ENCODE data around the gene RAB44.

RAB44 gene

DNA sequence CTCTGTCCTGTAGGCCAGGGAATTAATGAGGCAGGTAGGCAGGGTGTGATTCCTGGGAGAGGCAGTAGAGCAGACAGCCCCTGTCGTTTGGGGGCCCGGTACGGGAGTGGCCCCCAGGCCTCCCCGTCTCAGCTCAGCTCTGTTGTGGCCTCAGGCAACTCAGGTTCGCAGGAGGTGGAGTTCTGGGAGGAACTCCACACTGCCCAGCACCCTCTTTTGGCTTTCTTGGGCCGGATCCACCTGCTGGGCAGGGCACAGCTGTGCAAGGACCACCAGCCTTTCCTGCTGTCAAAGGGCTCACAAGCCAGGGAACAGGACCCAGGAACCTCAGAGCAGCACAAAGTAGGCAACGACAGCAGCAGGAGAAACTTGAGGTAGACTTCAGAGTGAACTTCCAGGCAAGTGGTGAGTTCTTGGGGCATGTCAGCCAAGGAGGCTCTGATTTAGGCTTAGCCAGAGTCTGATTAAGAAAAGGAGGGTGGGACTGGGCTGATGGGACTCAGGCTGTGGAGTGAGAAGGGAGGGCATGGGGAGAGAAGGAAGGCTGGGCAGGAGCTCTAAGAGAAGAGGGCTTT is 36.9 kb downstream of the RAB44 start:
- no peak for DNase-seq

DNA sequence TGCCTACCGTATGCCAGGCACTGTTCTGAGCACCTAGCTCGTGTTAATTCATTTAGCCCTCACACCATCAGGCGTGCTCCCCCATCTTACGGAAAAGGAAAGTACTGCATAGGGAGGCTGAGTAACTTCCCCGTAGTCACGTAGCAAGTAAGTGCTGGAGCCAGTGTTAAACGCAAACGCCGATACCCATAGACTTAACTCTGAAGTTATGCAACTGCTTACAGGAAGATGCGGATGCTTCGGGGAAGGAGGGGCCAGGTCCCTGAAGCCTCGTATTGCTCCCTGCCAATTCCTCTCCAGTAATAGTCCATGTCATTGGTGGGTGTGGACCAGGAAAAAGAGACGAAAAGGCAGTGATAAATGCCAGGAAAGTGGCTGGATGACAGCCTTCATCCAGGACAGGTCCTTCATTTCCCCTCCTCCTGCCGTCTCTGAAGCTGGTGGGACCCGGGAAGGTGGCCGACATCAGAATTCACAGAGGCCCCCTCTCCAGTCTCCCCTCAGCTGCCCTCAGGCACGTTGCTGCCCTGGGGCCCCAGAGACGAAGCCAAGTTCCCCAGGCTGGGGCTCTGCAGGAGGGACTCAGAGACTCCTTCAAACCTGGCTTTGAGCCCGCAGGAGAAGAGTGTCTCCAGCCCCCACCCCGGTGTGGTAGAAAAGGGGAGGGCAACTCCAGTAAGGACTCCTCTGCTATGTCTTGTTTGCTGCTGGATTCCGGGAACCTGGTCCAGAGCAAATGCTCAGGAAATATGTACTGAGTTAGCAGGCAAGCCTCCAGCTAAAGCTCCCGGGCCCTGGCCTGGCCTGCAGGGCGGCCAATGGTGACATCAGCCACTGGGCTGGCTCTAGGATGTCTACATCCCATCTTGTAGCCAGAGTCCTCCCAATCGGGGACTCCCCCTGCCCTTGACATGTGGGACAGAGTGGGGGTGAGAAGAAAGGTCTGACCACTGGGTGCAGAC is 37.8 kb downstream of the RAB44 start:
- DNase-seq = peak; percentile 76

DNA sequence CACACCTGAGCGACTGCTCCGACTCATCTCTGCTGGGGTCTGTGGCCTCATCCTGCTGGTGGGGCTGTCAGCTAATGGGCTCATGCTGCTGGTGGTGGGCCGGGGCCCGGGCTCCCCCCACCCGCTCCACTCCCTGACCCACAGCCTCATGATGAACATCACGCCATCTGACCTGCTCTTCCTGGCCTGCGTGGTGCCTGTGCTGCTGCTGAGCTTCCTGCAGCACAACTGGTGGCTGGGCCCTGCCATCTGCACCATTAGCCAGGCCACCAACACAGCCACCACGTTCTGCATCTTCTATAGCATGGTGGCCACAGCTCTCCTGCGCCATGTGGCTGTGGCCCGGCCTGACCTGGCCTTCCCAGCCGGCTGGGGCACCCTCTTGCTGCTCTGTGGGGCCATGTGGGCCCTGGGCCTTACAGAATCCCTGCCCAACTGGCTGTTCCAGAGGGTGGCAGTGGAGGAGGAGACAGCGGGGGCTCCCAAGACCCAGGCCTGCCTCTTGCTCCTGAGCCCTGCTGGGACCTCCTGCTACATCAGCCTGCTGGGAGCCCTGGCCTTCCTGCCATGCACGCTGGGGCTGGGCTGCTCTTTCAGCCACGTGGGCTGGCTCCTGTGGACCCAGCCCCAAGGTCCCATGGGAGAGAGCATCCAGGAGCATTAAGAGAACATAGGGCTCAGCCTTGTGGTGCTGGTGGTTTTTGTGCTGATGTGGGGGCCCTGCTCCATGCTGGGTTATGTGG is 39.6 kb downstream of the RAB44 start:
- DNase-seq = no peak

DNA sequence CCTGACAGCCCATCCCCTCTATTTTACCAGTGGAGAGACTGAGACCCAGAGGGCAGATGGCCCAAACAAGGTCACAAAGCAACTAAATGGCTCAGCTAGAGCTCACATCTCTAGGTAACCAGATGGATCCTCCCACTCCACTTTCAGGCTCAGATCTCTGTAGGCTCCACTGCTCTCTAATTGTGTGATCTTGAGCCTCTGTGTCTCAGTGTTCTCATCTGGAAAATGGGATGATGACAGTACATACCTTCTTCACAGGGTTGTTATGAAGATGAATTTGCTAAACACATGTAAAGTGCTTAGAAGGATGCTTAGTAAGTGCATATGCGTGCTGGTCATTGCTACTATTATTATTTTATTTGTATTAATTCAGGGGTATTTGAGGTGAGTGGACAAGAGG is 40.5 kb downstream of the RAB44 start:
- no peak for DNase-seq

DNA sequence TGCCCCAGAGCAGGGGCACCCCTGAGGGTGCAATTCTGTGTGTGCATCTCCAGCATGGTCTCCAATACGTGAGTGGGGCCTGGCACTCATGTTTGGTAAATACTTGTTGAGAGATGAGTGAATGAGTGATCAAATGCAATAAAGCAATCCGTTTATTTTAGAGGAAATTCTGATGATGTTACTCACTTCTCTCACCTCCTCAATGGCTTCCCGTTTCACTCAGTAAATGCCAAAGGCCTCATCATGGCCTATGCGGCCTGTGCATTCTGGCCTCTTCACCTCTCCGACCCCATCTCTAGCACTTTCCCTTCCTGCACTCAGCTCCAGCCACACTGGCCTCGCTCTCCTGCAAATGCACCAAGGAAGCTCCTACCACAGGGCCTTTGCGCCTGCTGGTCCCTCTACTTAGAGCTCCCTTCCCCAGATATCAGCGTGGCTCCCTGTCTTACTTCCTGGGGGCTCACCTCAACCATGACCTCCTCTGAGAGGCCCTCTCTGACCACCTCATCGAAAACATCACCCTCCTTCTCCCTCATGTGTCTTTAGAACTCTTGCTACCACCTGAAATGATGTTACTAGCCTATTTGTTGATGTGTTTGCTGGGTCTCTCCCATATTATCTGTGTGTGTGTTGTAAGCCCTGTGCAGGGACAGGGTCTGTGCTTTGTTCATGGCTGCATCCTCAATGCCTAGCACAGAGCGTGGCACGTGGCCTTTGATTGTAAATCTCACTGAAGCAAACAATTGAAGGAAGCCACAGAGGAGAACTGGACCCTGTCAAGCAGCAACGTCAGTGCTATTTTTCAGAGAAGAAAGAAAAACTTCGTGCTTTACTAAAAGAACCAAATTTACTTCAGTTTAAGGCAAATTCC is 42.6 kb downstream of the RAB44 start:
- no peak for DNase-seq

DNA sequence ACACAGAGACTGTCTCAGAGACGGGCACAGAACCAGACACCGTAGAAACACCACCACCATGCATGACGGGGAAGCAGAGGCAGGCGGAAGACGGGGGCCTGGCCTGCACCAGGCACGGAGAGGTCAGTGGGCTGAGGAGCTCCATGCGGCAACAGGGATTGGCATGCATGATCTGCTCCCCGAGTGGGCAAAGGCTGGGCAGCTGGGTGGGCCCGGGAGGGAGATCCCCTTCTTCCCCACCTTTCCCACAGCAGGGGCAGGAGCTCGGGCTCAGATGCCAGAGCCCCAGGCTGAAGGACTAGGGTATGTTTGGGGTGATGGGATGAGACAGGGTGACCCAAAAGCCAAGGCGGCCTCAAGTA is 43.2 kb downstream of the RAB44 start:
- DNase-seq = no peak

DNA sequence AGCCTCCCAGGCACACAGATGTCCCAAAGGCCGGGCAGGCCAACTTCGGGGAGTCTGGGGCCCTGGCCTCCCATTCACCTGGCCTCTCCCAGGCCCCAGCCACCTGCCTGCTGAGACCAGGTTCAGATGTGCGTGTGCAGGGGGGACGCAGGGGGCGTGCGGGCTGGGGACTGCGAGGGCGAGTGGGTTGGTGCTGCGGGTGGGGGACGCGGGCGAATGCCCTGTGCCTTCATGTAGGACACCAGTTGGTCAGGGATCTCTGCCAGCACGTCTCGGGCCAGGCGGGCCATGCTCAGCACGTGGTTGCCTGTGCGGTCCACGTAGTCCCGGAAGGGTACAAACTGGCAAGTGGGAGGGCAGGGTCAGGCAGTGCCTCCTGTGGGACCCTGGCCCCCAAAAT is 44.5 kb downstream of the RAB44 start:
- DNase-seq = no peak

DNA sequence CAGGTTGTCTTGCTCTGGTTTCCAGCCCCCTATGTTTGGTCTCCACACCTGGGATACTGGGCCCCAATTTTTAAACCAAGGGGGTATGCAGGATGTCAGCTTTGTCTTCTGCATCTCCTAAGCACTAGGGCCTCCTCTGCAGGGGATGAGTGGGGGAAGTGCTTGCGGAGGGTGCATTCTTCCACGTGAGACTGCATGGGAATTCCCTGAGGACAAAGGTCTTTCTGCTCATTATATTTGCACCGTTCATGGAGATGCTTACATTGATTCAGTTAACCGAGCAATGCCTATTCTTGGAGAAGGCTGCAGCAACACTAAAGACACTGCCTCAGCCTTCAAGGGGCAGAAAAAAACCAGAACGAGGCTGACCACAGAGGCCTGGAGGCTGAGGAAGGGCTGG is 45.4 kb downstream of the RAB44 start:
- no peak for DNase-seq

DNA sequence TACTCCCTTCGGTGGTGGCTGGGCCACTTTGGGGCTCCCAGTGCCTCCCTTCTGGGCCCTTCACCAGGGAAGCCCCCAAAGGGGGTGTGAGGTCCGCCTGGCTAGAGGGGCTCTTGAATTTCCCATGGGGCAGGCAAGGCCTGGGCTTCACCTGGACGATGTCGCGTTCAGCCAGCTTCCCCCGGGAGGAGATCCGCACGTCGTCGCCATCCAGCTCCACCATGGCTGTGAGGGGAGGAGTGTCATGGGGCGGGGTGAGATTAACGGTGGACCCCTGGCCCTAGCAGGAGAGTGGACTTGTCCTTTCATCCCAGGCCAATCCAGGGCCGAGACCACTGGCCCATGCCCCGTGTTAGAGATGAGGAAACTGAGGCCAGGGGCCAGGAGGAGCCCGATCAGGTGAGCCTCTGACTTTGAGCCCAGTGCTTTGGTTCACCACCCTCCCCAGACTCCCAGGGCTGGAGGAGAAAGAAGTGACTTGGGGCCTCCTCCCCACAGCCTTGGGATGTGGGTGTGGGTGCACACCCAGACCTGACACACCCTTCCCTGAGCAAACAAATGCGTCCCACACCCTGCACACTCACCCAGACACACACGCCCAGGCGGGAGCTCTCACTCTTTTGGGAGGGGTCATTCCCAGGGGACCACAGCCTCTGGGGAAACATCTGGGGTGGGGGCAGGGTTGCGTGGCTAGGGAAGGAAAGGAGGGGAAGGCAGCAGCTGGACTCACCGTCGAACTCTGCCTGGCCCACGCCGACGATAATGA is 46.1 kb downstream of the RAB44 start:
- no peak for DNase-seq

DNA sequence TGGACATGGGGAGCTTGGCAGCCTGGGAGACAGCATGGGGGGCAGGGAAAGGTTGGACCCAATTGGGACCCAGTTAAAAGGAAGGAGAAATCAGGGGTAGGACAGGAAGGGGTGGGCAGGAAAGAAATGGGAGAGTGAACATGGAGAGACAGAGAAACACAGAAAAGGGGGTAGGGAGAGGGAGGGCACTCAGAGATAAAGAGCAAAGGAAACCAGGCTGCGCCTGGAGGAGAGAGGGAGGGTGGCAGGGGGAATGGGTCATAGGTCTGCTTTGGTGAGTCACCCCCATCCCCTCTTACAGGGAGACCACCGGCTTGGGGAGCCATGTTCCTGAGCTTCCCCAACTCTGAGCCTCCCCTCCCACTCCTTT is 46.7 kb downstream of the RAB44 start:
- no peak for DNase-seq

DNA sequence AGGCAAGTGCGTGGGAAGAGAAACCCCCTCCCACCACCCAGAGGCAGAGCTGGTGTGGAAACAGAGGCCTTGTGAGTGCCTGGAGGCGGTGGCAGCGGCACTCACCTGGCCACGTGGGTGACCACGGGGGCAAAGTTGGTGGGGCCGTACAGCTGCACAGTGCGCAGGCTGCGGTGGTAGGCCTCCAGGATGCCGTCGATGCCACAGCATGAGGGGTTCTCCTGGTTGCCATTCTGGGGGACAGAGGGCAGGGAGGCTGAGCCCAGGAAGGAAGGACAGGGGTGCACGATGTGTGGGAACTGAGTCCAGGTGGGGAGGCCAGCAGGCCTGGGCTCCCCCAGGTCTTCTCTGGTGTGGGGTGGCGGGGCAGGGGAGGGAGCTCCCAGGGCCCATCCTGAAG is 47.7 kb downstream of the RAB44 start:
- DNase-seq = no peak

DNA sequence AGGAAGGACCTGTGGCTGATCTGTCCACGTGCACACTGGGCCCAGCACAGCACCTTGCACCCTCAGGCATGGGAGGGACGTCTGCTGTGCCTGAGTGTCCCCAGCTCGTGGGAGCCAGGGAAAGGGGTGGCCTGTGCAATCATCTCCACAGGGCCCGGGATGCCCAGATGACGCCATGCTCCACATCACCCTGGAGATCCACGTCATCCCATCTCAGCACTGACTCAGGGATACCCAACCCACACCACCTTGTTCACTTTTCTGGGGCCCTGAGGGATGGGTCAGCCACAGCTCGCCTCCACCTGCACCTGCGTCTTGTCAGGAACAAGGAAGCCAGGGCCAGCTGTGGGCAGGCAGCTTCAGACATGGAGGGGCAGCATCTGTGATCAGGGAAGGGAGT is 48.2 kb downstream of the RAB44 start:
- DNase-seq = no peak

DNA sequence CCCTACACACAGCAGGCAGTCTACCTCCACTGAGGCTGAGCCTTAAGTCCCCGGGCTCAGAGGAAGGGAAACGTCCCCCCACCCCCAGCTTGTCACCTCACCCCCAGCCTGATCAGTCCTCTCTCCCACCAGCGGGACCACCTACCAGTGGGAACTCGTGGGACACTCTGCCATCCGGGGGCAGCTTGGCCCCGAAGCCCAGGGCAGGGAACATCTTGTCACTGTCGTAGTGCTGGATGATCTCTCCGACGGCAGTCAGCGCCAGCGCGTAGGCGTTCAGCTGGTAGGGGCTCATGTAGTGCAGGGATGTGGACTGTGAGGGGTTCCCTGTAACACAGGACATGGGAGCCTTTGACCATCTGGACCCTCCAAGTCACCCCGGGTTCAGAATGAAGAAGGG is 48.6 kb downstream of the RAB44 start:
- DNase-seq = no peak

DNA sequence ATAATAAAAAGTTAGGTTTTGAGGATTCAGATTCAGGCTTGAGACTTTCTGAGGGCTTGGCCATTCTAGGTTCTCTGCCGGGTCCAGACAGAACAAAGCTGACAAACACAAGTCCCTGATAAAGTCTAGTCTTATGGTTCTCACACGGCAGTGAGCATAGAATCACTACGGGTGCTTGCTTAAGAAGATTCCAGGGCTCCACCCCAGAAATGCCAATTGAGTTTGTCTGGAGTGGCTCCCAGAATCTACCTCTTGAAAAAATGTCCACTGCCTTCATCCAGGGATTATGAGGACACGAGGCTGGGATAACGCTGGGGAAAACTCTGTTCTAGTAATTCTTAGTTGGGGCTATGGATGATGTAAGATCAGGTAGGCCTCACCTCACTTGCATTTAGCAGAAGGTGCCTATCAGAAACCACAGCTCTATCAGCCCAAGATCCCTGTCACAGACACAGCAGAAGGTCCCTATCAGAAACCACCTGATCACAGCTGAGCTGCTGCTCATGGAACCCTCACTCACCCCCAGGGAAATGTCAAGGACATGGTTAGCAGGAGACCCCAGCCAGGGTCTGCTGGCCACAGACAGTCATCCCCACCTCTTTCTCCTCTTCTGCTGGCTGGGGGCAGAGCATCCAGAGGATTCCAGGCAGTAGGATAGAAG is 52.3 kb downstream of the RAB44 start:
- DNase-seq = no peak

DNA sequence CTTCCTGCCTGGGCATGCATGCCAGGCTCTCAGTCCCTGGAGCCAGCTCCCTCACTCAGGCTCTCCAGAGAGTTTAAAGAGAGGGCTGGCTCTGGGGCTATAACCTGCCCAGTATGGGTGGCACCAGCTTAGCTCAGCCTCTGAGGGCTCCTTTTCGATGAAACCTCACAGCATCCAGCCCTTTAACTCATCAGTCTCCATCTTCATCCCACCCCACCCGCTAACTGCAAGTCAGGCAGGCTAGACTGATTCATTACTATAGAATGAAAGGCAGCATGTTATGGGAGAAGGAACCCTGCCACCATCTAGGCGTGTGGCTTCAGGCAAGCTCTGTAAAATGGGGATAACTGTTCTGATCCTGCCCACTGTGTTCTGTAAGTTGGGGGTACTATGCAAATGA is 53.5 kb downstream of the RAB44 start:
- DNase-seq = no peak

DNA sequence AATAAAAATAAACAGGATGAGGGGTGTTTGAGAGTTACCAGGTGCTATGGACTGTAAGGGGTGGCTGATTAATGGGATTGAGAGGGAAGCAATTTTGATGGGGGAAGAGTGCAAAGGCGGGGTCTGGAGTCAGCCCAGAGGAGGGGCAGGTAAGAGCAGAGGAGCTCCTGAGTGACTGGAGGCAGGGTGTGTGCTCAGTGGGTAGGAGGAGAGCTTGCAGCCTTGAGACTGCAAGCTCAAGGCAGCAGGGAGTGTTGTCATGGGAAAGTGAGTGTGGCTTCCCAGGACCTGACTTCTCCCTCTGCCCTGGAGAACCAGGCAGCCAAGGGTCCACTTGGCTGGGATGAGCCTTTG is 54.2 kb downstream of the RAB44 start:
- no peak for DNase-seq

DNA sequence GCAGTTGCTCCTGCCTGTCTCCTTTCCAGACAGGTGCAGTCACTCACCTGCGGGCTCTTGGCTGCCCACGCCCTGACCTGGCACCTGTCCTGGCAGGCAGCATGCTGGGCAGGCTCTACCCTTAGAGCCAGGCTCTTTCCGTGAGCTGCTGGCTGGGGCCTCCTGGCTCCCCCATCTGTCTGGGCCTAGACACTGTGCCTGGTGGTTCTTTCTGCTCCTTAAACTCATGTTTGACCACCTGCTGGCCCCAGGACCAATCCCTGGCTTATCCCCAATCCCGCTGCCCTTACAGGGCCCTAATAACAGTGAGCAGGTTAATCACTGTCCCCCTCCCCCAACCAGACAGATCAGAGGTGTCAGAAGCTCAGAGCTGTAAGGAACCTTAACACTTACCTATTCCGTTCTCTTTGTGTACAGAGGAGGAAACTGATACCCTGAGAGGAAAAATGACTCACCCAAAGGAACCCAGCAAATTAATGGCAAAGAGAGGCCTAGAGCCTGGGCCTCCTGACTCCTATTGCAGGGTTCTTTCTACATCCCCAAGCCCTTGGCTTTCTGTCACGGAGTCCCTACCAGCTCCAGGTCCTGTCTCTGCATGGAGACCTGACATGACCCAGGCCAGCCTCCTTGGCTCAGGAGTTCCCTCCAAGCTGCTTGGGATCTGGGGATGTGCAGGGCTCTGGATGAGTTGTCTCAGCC is 54.7 kb downstream of the RAB44 start:
- DNase-seq = no peak

DNA sequence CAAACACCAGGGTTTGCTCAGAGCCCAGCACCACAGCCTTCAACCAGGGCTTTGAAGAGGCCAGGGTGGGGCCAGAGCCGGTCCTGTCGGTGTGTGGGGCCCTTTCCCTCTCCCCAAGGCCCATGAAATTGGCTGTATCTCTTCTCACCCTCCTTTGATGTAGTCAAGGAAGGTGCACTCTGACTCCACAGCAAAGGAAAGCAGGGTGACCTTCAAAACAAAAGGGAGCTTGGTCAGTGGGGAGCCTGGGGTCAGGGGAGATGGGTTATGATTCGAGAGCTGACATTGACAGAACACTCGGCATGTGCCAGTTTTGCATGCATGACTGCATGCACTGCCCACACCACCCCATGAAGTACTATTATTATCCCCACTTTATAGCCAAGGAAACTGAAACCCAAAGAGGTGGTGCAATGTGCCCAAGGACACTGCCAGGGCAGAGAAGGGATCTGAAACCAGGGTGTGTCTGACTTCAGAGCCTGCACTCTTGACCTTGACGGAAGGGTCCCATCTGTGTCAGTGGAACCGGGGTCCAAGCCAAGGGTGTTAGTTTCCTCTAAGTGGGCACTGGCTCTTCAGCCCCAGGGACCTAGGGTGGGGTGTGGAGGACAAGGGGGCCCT is 55.4 kb downstream of the RAB44 start:
- no peak for DNase-seq

DNA sequence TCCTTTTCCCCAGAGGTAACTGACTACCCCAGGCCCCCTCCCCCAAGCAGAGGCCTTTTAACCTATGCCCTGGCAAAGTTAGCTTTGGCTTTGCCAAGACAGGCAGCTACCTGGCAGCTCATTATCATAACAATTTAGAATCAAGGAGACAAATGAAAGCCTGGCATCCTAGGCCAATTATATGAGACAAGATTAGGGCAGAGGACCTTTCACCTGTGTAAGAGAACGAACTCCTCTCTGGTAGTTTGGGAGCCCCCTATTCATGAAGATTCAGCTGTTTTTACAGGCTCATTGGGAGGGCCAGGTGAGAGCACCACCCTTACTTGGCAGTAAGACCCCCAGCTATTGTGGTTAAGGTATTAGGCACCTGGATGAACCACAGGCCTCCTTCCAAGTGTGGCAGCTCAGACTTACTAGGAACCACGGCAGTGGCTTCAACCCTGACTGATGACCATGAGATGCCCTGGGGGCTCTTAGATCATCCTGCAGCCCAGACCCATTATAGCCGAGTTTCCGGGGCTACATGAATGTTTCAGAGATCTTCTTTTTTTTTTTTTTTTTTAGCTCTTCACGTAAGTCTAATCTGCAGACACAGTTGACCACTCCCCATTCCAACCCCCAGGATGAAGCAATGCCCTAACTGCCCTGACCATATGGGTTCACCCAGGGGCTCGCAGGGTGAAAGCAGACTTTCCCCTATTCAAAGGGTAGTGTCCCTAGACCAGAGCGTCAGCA is 56.2 kb downstream of the RAB44 start:
- peak; percentile 90 for DNase-seq
